ENCODE results near the gene WDR37.
"Not testable (repeated sequence)": the region's sequence is repeated elsewhere in the genome, so short reads cannot be mapped to it uniquely, and the experiment has no call there.

Gene WDR37, protein sequence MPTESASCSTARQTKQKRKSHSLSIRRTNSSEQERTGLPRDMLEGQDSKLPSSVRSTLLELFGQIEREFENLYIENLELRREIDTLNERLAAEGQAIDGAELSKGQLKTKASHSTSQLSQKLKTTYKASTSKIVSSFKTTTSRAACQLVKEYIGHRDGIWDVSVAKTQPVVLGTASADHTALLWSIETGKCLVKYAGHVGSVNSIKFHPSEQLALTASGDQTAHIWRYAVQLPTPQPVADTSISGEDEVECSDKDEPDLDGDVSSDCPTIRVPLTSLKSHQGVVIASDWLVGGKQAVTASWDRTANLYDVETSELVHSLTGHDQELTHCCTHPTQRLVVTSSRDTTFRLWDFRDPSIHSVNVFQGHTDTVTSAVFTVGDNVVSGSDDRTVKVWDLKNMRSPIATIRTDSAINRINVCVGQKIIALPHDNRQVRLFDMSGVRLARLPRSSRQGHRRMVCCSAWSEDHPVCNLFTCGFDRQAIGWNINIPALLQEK

GRCh38 chr10:1056326-1057105 is at the start of gene WDR37:
TSS of gene WDR37 (plus strand) at chr10:1056385. CDS start at chr10:1072156, 15,771 bp downstream.
- DNase-seq (ENCODE audit: low spot score), result peak; percentile 86

DNA sequence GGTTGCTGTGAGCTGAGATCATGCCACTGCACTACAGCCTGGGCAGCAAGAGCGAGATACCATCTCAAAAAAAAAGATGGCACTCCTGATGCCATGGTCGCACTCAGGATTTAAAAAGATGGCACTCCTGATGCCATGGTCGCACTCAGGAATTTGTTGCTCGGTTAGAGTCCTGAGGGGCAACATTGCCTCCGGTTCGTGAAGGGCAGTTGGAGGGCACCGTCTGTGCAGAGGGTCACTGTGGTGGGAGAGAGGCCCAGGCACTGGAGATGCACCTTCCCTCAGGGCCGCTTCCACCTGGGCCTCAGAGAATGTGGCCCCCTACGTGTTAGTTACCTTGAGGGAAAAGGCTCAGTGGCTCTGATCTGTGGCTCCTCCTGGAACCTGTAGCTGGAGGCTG is 49.6 kb upstream of the WDR37 start:
- no peak for DNase-seq (ENCODE audit: low spot score)

DNA sequence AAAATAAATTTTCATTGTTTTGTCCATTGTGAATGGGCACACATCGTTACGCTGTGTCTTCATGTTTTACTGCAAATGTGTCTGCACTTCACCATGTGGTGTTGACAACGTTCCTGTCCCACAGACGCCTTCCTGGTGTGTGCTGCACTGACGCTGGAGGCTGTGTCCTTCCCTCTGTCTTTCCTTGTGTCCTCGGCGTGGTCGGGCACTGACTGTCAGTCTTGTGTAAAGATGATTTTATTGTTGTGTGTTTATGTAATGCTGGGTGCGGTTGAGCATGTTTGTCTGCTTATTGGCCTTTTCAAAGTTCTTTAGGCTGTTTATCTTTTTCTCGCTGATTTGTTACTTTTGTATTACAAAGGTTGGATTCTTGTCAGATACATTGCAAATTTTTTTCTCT is 48.6 kb upstream of the WDR37 start:
- DNase-seq (ENCODE audit: low spot score), result no peak

DNA sequence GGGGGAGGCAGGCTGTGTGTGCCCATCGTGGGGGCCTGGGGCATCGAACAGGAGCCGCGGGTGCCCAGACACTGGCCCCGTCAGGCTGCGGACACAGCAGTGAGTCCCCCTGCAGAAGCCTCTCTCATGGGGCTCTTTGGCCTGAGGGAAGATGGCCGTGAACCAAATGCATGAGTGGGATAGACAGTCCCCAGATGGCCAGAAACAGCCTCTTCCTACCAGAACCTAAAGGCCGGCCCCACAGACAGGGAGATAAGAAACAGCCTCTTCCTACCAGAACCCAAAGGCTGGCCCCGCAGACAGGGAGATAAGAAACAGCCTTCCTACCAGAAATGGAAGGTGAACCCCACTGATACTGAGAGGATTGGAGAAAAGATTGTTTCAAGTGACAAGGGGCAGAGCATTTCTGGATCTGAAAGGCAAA is 47.1 kb upstream of the WDR37 start:
- no peak for DNase-seq (ENCODE audit: low spot score)

DNA sequence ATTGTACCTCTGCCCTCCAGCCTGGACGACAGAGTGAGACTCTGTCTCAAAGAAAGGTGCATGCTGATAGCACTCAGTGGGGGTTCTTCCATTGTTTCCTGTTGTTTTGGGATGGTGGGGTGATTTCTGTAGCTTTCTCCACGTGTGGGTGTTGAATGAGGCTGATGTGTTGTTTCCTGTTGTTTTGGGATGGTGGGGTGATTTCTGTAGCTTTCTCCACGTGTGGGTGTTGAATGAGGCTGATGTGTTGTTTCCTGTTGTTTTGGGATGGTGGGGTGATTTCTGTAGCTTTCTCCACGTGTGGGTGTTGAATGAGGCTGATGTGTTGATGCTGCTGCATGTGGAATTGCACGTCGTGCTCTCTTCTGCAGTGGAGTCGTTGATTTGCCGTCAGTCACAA is 46.2 kb upstream of the WDR37 start:
- not testable (repeated sequence) for DNase-seq (ENCODE audit: low spot score)

DNA sequence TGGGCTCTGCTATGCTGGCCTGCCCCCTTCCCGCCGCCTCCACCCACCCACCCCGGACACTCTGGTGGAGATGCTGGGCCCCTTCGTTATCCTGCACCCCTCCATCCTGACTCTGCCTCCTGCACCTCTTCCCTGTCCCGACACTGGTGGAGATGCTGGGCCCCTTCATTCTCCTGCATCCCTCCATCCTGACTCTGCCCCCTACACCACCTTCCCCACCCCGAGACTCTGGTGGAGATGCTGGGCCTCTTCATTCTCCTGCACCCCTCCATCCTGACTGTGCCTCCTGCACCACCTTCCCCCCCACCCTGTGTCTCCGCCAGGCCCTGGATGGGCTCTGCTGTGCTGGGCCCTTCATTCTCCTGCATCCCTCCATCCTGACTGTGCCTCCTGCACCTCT is 45.5 kb upstream of the WDR37 start:
- DNase-seq (ENCODE audit: low spot score), result no peak

DNA sequence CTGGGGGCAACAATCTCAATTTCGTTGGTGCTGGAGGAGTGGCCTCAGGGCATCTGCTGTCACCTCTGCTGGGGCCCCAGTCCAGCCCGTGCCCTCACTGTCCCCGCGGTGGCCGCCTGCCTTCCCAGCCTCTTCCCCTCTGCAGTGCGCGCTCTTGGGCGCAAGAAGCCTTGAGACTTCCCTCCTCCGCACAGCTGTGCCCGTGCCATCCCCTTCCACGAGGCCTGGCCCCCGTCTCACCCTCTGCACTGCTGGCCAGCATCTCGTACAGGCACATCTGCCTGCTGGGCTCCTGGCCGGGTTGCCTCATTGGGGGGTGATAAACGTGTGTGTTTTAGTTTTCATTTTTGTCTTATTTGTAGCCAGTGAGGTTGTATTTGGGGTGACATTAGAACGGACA is 44.5 kb upstream of the WDR37 start:
- DNase-seq (ENCODE audit: low spot score), result no peak

DNA sequence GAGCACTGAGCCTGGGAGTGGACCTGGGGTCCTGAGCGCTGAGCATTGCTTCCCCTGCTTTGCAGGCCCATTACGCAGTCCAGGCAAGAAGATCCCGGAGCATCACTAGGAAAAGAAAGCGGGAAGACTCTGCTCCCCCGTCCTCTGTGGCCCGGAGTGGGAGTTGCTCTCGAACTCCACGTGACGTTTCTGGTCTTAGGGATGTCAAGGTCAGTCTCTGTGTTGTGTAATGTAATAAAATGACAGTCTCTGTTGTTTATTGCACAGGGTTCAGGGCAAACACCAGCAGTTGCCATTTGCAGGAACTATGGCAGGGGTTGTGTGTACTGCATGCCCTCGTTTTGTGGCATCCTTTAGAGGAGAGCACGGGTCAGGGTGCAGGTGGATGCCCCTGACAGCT is 40.5 kb upstream of the WDR37 start:
- no peak for DNase-seq (ENCODE audit: low spot score)

GRCh38 chr10:1019362-1019761 is 36.8 kb upstream of the WDR37 start:
- no peak for DNase-seq (ENCODE audit: low spot score)

DNA sequence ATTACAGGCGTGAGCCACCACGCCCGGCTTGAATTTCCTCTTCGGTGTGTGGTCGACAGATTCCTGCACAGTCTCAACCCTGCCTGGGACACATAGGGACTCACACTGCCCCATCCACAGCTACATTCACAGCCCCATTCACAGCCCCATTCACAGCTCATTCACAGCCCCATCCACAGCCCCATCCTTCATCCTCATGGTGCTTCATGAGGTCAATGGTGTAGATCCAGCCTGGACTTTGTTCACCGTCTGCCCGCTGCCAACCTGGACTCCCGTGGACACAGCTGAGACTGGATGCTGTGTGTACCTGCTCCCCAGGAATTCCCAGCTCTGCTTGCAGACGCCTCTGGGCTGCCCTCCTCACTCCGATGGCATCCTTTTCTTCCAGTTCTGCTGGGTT is 35.7 kb upstream of the WDR37 start:
- DNase-seq (ENCODE audit: low spot score), result no peak

GRCh38 chr10:1020958-1021357 is 35.2 kb upstream of the WDR37 start:
- no peak for DNase-seq (ENCODE audit: low spot score)

DNA sequence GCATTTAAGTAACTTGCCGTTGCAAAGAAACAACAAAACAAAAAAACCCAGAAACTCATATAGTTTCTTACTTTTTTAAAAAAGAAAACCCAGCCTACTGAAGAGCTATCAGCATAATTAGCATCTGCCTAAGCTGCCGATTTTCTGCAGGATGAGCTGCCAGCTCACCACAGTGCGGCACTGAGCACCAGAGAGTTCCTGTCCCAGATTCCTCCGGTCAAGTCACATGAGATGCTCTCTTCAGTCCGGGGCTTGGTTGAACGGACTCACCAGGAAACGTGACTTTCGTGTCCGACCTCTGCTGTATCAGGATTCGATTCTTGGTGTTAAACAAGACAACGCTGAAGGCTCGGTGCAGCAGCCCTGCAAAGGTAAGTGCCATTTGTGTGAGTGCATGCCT is 33.8 kb upstream of the WDR37 start:
- DNase-seq (ENCODE audit: low spot score), result no peak

DNA sequence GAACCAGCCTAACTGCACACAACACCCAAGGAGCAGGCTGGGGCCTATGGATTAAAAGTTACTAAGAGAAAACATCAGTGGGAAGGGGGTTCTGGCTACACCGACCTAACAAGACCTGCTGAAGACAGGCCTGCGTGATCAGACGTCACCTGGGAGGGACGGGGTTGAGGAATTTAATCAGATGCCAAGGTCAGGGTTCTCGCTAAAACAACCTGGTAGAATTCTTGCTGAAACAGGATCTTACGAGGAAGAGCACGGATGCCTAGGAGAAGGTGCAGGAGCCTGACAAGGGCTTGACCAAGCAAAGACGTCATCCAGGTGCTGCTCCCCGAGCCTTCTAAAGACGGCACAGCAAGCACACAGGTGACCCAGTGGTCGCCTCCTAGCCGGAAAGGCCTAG is 32.1 kb upstream of the WDR37 start:
- DNase-seq (ENCODE audit: low spot score), result no peak

- no peak for DNase-seq (ENCODE audit: low spot score)
Measured at GRCh38 chr10:1025683-1026082, 30.5 kb upstream of the WDR37 start, which contains the start of gene IDI2. TSS of gene IDI2 (minus strand) at chr10:1025859. CDS start at chr10:1024723, 1,136 bp downstream.

GRCh38 chr10:1026578-1026977 is 29.6 kb upstream of the WDR37 start:
- DNase-seq (ENCODE audit: low spot score), result no peak

DNA sequence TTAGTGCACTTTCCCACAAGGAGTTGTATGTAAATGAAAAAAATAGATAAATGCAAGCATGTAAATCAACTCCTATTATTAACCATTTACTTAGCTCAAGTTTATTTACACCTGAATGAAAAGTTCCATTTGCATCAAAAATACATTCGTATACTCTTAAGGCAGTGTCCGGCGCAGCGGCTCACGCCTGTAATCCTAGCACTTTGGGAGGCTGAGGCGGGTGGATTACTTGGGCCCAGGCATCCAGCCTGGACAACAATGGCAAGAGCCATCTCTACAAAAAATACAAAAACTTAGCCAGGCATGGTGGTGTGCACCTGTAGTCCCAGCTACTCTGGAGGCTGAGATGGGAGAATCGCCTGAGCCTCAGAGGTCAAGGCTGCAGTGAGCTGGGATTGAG is 26.3 kb upstream of the WDR37 start:
- DNase-seq (ENCODE audit: low spot score), result no peak

DNA sequence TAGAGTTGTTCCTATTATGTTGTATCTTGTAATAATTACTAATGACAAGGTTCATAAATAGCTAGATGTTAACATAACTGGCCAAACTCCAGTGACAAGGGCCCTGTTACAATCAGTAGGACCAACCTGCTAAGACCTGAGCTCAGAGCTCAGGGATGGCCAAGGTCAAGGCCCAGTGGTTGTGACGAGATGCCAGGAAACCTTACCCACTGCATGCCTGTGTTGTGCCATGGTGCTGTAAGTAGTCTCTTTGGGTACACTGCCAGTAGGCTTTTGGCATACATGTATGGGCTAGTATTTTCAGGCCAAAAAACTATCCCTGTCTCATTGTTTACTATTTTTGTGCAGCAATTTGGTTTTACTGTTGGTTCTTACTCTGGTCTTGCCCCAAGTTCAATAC is 22.6 kb upstream of the WDR37 start:
- no peak for DNase-seq (ENCODE audit: low spot score)

- DNase-seq (ENCODE audit: low spot score), result no peak
Measured at GRCh38 chr10:1034758-1035157, 21.4 kb upstream of the WDR37 start.

- no peak for DNase-seq (ENCODE audit: low spot score)
Measured at GRCh38 chr10:1035201-1035600, 21.0 kb upstream of the WDR37 start.

DNA sequence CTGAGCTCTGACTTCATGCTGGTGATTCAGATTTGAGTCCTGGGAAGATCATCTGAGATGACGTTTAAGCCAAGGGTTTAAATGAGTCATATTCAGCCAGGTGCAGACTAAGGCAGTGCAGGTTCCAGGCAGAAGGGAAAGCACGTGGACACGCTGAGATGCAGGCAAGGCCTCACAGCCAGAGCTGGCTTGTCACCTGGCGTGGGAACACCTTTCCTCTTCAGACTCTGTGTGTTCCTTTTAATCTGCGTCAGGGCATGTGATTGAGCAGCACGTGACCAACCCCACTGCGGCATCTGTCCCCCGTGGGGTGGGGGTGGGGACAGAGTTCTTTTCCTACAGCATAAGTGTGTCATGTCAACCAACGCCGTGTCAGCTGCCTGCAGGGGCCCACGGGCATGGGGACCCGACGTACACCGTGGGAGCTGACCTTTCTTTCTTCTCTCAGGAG is 19.8 kb upstream of the WDR37 start:
- peak; percentile 35 for DNase-seq (ENCODE audit: low spot score)

- no peak for DNase-seq (ENCODE audit: low spot score)
Measured at GRCh38 chr10:1037098-1037497, 19.1 kb upstream of the WDR37 start.

DNA sequence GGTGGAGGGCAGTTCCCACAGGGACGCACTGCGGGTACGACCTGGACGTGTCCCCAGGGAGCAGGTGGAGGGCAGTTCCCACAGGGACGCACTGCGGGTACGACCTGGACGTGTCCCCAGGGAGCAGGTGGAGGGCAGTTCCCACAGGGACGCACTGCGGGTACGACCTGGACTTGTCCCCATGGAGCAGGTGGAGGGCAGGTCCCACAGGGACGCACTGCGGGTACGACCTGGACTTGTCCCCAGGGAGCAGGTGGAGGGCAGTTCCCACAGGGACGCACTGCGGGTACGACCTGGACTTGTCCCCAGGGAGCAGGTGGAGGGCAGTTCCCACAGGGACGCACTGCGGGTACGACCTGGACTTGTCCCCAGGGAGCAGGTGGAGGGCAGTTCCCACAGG is 17.4 kb upstream of the WDR37 start:
- not testable (repeated sequence) for DNase-seq (ENCODE audit: low spot score)

GRCh38 chr10:1040133-1040532 is 16.1 kb upstream of the WDR37 start:
- no peak for DNase-seq (ENCODE audit: low spot score)
